Esophagus (tissue), 2 donors: Measurements from ENCODE around the gene FAM156A. TPM values are rescaled to one million over a fixed set of nuclear protein-coding genes. Genes with fewer than 3 reads are reported as not detected.
"Not testable (repeated sequence)": the region's sequence is repeated elsewhere in the genome, so short reads cannot be mapped to it uniquely, and the experiment has no call there.

Experiments used
- H3K27ac ChIP-seq, 2 donors: one replicate each; pipeline ENCODE4 v1.5.1; 2013; ENCODE audit warnings: low read depth in 2 of 2, mild to moderate bottlenecking in 2 of 2, inconsistent platforms in 1 of 2, low read length in 1 of 2, moderate library complexity in 1 of 2
- H3K27me3 ChIP-seq, 2 donors: one replicate each; pipeline ENCODE4 v1.6.1; 2013; ENCODE audit warnings: low read length in 2 of 2, control low read depth in 1 of 2, mild to moderate bottlenecking in 1 of 2; ENCODE audit not compliant: insufficient read depth in 2 of 2, control insufficient read depth in 1 of 2
- H3K36me3 ChIP-seq, 2 donors: one replicate each; pipeline ENCODE4 v1.6.1; 2013; ENCODE audit warnings: low read length in 1 of 2; ENCODE audit not compliant: control insufficient read depth in 2 of 2, insufficient read depth in 2 of 2
- H3K4me1 ChIP-seq, 2 donors: one replicate each; pipeline ENCODE4 v1.6.1; 2013; ENCODE audit warnings: low read length in 1 of 2; ENCODE audit not compliant: control insufficient read depth in 2 of 2, insufficient read depth in 2 of 2
- H3K4me3 ChIP-seq, 2 donors: one replicate each; pipeline ENCODE4 v1.5.1; 2013; ENCODE audit warnings: low read length in 2 of 2, mild to moderate bottlenecking in 2 of 2, low read depth in 1 of 2, moderate library complexity in 1 of 2
- H3K9me3 ChIP-seq, 2 donors: one replicate each; pipeline ENCODE4 v1.6.1; 2013; ENCODE audit warnings: mild to moderate bottlenecking in 2 of 2, low read depth in 1 of 2, low read length in 1 of 2, moderate library complexity in 1 of 2; ENCODE audit not compliant: control insufficient read depth in 2 of 2, insufficient read depth in 1 of 2
- WGBS, 2 donors: extraction: QIAGEN DNeasy Blood & Tissue Kit; methylation state at CpG; one replicate each; pipeline ENCODE4 v1.1.7; 2013; 5-methylcytosine and 5-hydroxymethylcytosine counted together
- polyA plus RNA-seq, 2 donors: library from polyadenylated mRNA; stranded (reverse); fragments of 200-250 nt; gene quantifications; one replicate each; pipeline ENCODE4 v1.2.3, GENCODE V29; 2013
- donor health status: healthy with polysubstance abuse.
- donor health status: Bipolar disorder and iron deficiency.

FAM156A gene
- polyA plus RNA-seq, 2 donors, result 9.0 to 11.6 TPM

- no CpG with 5 or more reads among the region's 17 CpGs for WGBS, 2 donors
- not testable (repeated sequence) for H3K36me3 ChIP-seq, H3K27me3 ChIP-seq, H3K4me3 ChIP-seq, H3K9me3 ChIP-seq, H3K4me1 ChIP-seq, H3K27ac ChIP-seq
Measured at GRCh38 chrX:52907900-52908299, 50.4 kb downstream of the FAM156A start.

GRCh38 chrX:52907137-52907536 is 51.2 kb downstream of the FAM156A start:
- H3K4me3 ChIP-seq, H3K27me3 ChIP-seq, H3K4me1 ChIP-seq, H3K9me3 ChIP-seq, H3K27ac ChIP-seq, H3K36me3 ChIP-seq: not testable (repeated sequence)
- no CpG with 5 or more reads among the region's 17 CpGs for WGBS, 2 donors

GRCh38 chrX:52906072-52906471 is 52.2 kb downstream of the FAM156A start:
- WGBS, 2 donors, result no CpG with 5 or more reads among the region's 4 CpGs
- not testable (repeated sequence) for H3K27ac ChIP-seq, H3K4me3 ChIP-seq, H3K4me1 ChIP-seq, H3K27me3 ChIP-seq, H3K36me3 ChIP-seq, H3K9me3 ChIP-seq

GRCh38 chrX:52905531-52905930 is 52.8 kb downstream of the FAM156A start:
- H3K4me1 ChIP-seq, H3K27ac ChIP-seq, H3K4me3 ChIP-seq, H3K27me3 ChIP-seq, H3K36me3 ChIP-seq, H3K9me3 ChIP-seq: not testable (repeated sequence)
- WGBS, 2 donors, result no CpG with 5 or more reads among the region's 10 CpGs

Other genes starting within 250 kb of the FAM156A start
- not detected for gene SSX2B, start 207.3 kb downstream of the FAM156A start, polyA plus RNA-seq
- gene SPANXN5, start 161.1 kb downstream of the FAM156A start, polyA plus RNA-seq, result not detected
- gene XAGE5, start 147.2 kb downstream of the FAM156A start, polyA plus RNA-seq, result not detected
- gene XAGE3, start 90.4 kb downstream of the FAM156A start, polyA plus RNA-seq, result not detected
- 10 to 100 TPM; 14.3 to 31.3 TPM for gene FAM156B, start 61.2 kb downstream of the FAM156A start, polyA plus RNA-seq
- under 1 TPM; 0.18 to 0.22 TPM for gene GPR173, start 90.3 kb upstream of the FAM156A start, polyA plus RNA-seq
- gene TSPYL2, start 123.8 kb upstream of the FAM156A start, polyA plus RNA-seq, result 10 to 100 TPM; 20.0 to 29.3 TPM
- gene KANTR, start 135.6 kb upstream of the FAM156A start, polyA plus RNA-seq, result 1 to 10 TPM; 2.4 to 9.9 TPM